HG03378 (cell line): ENCODE data around the gene MBD5.
A peak's percentile ranks its signal among the peaks of the same experiment; 100 is the strongest.
"Not testable (repeated sequence)": the region's sequence is repeated elsewhere in the genome, so short reads cannot be mapped to it uniquely, and the experiment has no call there.

ENCODE experiments used
- ATAC-seq: cut with Tn5 transposase; IDR thresholded peaks from one replicate; pipeline ENCODE4 v1.9.1; 2021; ENCODE audit warnings: mild to moderate bottlenecking, moderate library complexity; ENCODE audit not compliant: unreplicated experiment

Gene MBD5

GRCh38 chr2:148538375-148538774 is 517.5 kb downstream of the MBD5 start:
- no peak for ATAC-seq

- peak; percentile 59 for ATAC-seq
These were observed 519.1 kb downstream of the MBD5 start for GRCh38 chr2:148540022-148540421.

- no peak for ATAC-seq
These were observed 520.9 kb downstream of the MBD5 start for GRCh38 chr2:148541792-148542191.

GRCh38 chr2:148542614-148543013 is 521.7 kb downstream of the MBD5 start:
- ATAC-seq: no peak

- not testable (repeated sequence) for ATAC-seq
These were observed 522.2 kb downstream of the MBD5 start for GRCh38 chr2:148543088-148543540.

- no peak for ATAC-seq
These were observed 524.7 kb downstream of the MBD5 start for GRCh38 chr2:148545390-148546256.

GRCh38 chr2:148546270-148546669 is 525.4 kb downstream of the MBD5 start:
- ATAC-seq: no peak

- ATAC-seq: no peak
These were observed 528.0 kb downstream of the MBD5 start for GRCh38 chr2:148548716-148549400.

- ATAC-seq: peak; percentile 68
These were observed 531.9 kb downstream of the MBD5 start for GRCh38 chr2:148552675-148553331.

GRCh38 chr2:148553332-148553887 is 532.5 kb downstream of the MBD5 start:
- ATAC-seq: no peak

GRCh38 chr2:148554459-148555247 is 533.8 kb downstream of the MBD5 start:
- no peak for ATAC-seq

- no peak for ATAC-seq
These were observed 534.9 kb downstream of the MBD5 start for GRCh38 chr2:148555622-148556294.

GRCh38 chr2:148557844-148558436 is 537.0 kb downstream of the MBD5 start:
- no peak for ATAC-seq

- ATAC-seq: no peak
These were observed 539.6 kb downstream of the MBD5 start for GRCh38 chr2:148560496-148560895.

GRCh38 chr2:148561389-148561788 is 540.5 kb downstream of the MBD5 start:
- ATAC-seq: no peak

- no peak for ATAC-seq
These were observed 544.5 kb downstream of the MBD5 start for GRCh38 chr2:148565272-148565894.
